Spinal cord (tissue), 10 donors: ENCODE data around the gene HSD11B1. TPM values are rescaled to one million over a fixed set of nuclear protein-coding genes. Genes with fewer than 3 reads are reported as not detected.

Experiments used
- DNase-seq, 6 donors: peaks; one replicate each; pipeline versions ENCODE4 v3.0.0 to v3.0.0-alpha.2; 2013 to 2015; ENCODE audit warnings: low spot score in 6 of 6, low read depth in 4 of 6
- H3K27ac ChIP-seq: one replicate; pipeline ENCODE4 v1.5.1; 2013; ENCODE audit warnings: low read depth, low read length, control low read depth
- H3K27me3 ChIP-seq: one replicate; pipeline ENCODE4 v1.6.1; 2013; ENCODE audit warnings: low read length; ENCODE audit not compliant: control insufficient read depth, insufficient read depth
- H3K36me3 ChIP-seq: one replicate; pipeline ENCODE4 v1.6.1; 2013; ENCODE audit warnings: low read length; ENCODE audit not compliant: control insufficient read depth, insufficient read depth
- H3K4me1 ChIP-seq: one replicate; pipeline ENCODE4 v1.6.1; 2013; ENCODE audit warnings: low read length; ENCODE audit not compliant: control insufficient read depth, insufficient read depth
- H3K4me3 ChIP-seq: one replicate; pipeline ENCODE4 v1.5.1; 2013; ENCODE audit warnings: low read depth, low read length, control low read depth
- H3K9me3 ChIP-seq: one replicate; pipeline ENCODE4 v1.6.1; 2013; ENCODE audit warnings: low read length; ENCODE audit not compliant: control insufficient read depth, insufficient read depth
- WGBS: methylation state at CpG from one replicate; pipeline ENCODE4 v1.1.5; 2013; ENCODE audit warnings: missing lambda C conversion rate; ENCODE audit not compliant: insufficient coverage; 5-methylcytosine and 5-hydroxymethylcytosine counted together
- polyA plus RNA-seq, 2 donors: library from polyadenylated mRNA; unstranded; fragments of 120-200 nt; gene quantifications; one replicate each; pipeline ENCODE4 v1.2.1, GENCODE V29; 2013; ENCODE audit not compliant: insufficient read length in 2 of 2
- total RNA-seq, 2 donors: library from RNA; depleted of rRNA in 1 of 2; stranded (reverse); fragments of 120-200 nt in 1 of 2; fragments of >200 nt in 1 of 2; gene quantifications; one replicate each; pipeline versions ENCODE4 v1.2.3 to v1.2.4, GENCODE V29; 2013 to 2014
- donor health status: healthy.

Gene HSD11B1
- total and polyA plus RNA-seq, 4 donors = 0.22 to 0.75 (median 0.39) TPM

- Histone ChIP-seq H3K27me3 (no peaks in the 10 kb centered on the region), H3K9me3 (no peaks in the 10 kb centered on the region), H3K36me3 (no peaks in the 10 kb centered on the region), H3K27ac (no peak overlapping the region), H3K4me3 (no peak overlapping the region), H3K4me1 (no peaks in the 10 kb centered on the region)
- no peak for DNase-seq
- 80% methylated on average over 1 of the region's 2 CpGs for WGBS
These were observed 16.2 kb downstream of the HSD11B1 start for GRCh38 chr1:209720826-209721225.

GRCh38 chr1:209721323-209721722, 16.7 kb downstream of the HSD11B1 start:
- Histone ChIP-seq H3K9me3 (no peaks in the 10 kb centered on the region), H3K4me1 (no peaks in the 10 kb centered on the region), H3K36me3 (no peaks in the 10 kb centered on the region), H3K27me3 (no peaks in the 10 kb centered on the region), H3K4me3 (no peak overlapping the region), H3K27ac (no peak overlapping the region)
- DNase-seq = no peak
- 100% methylated on average over 1 of the region's 1 CpG for WGBS

GRCh38 chr1:209723265-209723664, 18.6 kb downstream of the HSD11B1 start:
- H3K9me3 ChIP-seq = no peaks in the 10 kb centered on the region
- WGBS = no CpG with 5 or more reads among the region's 3 CpGs
- no peaks in the 10 kb centered on the region for H3K36me3 ChIP-seq
- DNase-seq = no peak
- no peaks in the 10 kb centered on the region for H3K27me3 ChIP-seq
- H3K4me1 ChIP-seq = no peaks in the 10 kb centered on the region
- no peak overlapping the region for H3K4me3 ChIP-seq
- H3K27ac ChIP-seq = no peak overlapping the region

GRCh38 chr1:209723756-209724693, 19.4 kb downstream of the HSD11B1 start:
- Histone ChIP-seq H3K27ac (no peak overlapping the region), H3K9me3 (no peaks in the 10 kb centered on the region), H3K4me3 (no peak overlapping the region), H3K27me3 (no peaks in the 10 kb centered on the region), H3K36me3 (no peaks in the 10 kb centered on the region), H3K4me1 (no peaks in the 10 kb centered on the region)
- no peak for DNase-seq
- WGBS = 57% methylated on average over 2 of the region's 3 CpGs

GRCh38 chr1:209727286-209727685, 22.6 kb downstream of the HSD11B1 start:
- no peak overlapping the region for H3K4me3 ChIP-seq
- no peaks in the 10 kb centered on the region for H3K9me3 ChIP-seq
- no peak for DNase-seq
- no peaks in the 10 kb centered on the region for H3K4me1 ChIP-seq
- WGBS = 100% methylated on average over 1 of the region's 2 CpGs
- H3K27me3 ChIP-seq = no peaks in the 10 kb centered on the region
- no peaks in the 10 kb centered on the region for H3K36me3 ChIP-seq
- no peak overlapping the region for H3K27ac ChIP-seq

- Histone ChIP-seq H3K4me1 (no peaks in the 10 kb centered on the region), H3K4me3 (no peak overlapping the region), H3K36me3 (no peaks in the 10 kb centered on the region), H3K27ac (no peak overlapping the region), H3K27me3 (no peaks in the 10 kb centered on the region), H3K9me3 (no peaks in the 10 kb centered on the region)
- WGBS = 90% methylated on average over 2 of the region's 3 CpGs
- no peak for DNase-seq
These were observed 23.1 kb downstream of the HSD11B1 start for GRCh38 chr1:209727785-209728184.

GRCh38 chr1:209728466-209728865, 23.8 kb downstream of the HSD11B1 start:
- H3K27me3 ChIP-seq = no peaks in the 10 kb centered on the region
- H3K4me1 ChIP-seq = no peaks in the 10 kb centered on the region
- no peaks in the 10 kb centered on the region for H3K36me3 ChIP-seq
- WGBS = 63% methylated on average over 1 of the region's 1 CpG
- no peaks in the 10 kb centered on the region for H3K9me3 ChIP-seq
- no peak overlapping the region for H3K27ac ChIP-seq
- no peak overlapping the region for H3K4me3 ChIP-seq
- peak in 1 of 6 donors; percentile 21 for DNase-seq

GRCh38 chr1:209729436-209729835, 24.8 kb downstream of the HSD11B1 start:
- no peak overlapping the region for H3K27ac ChIP-seq

GRCh38 chr1:209732725-209733124, 28.1 kb downstream of the HSD11B1 start:
- Histone ChIP-seq H3K9me3 (no peaks in the 10 kb centered on the region), H3K27me3 (no peaks in the 10 kb centered on the region), H3K4me3 (no peak overlapping the region), H3K36me3 (no peaks in the 10 kb centered on the region), H3K27ac (no peak overlapping the region), H3K4me1 (no peaks in the 10 kb centered on the region)
- no peak for DNase-seq
- WGBS = 80% methylated on average over 1 of the region's 1 CpG

More at GRCh38 chr1:209729436-209729835, 24.8 kb downstream of the HSD11B1 start:
- Histone ChIP-seq H3K9me3 (no peaks in the 10 kb centered on the region), H3K4me3 (no peak overlapping the region), H3K36me3 (no peaks in the 10 kb centered on the region), H3K27me3 (no peaks in the 10 kb centered on the region), H3K4me1 (no peaks in the 10 kb centered on the region)
- WGBS = no CpG with 5 or more reads among the region's 1 CpG
- no peak for DNase-seq
